ENCODE measurements around the gene EEFSEC. TPM values are rescaled to one million over a fixed set of nuclear protein-coding genes. Genes with fewer than 3 reads are reported as not detected.

Gene EEFSEC
- total and polyA plus RNA-seq, 2 of the 4 experiments (the other 2 are of a cell fraction) = 4.5 to 9.3 TPM

DNA sequence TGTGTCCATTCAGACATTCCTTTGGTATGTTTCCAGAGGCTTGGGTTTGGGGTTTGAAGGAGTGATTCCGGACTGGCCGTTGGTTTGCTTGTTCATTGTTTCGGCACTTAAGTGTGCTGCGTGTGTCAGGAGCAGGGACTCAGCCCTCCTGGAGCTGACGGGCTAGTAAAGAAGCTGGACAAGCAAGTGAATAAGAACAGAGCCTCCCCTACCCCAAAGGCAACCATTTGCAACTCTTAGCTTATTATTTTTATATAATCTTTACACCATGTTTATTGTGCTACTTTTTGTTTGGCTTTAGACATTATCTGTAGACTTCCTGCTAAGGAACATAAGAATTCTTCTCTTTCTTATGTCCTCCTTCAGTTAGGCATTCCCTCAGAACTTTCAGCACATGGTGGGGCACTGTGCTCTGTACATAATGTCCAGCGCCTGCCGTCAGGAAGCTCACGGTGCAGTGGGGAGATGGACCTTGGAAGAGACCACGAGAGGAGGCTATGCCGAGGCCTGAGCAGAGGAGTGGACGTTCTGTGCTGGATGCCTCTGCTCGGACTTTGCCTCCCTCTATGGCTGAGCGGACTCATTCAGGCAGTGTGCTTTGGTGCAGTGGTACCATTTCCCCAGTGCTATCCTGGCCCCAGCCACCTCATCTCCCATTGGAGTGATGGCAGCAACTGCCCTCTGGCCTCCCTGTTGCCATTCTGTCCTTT lies 65.4 kb downstream of the EEFSEC start (continued):
- no peak for TF ChIP-seq RCOR1 (IDR thresholded peaks at IDR 0.05; ENCODE audit: insufficient replicate concordance, low read length)

DNA sequence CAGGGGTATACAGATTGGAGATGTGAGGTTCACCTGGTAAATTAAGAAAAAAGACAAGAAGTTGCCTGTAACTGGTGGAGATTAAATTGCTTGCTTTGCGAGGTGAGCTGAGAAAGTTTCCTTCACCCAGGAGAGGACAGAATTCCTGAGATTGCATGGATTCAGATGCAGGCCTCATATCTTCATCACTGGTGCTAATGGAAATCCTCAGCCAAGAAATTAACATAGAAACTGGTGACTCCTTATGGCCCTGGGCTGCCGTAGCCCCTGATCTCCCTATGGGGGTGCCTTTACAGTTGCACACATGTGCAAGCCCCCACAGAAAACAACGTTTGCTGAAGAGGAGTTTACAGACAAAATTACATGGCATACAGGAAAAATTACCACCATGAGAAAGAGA lies 68.0 kb downstream of the EEFSEC start:
- Histone ChIP-seq H3K4me2 (ENCODE audit: low read depth, low read length) (no peak overlapping the region), H4K8ac (ENCODE audit: low read depth in 2 of 2, low read length in 2 of 2) (no peak overlapping the region), H2BK20ac (ENCODE audit: low read depth, low read length) (no peak overlapping the region), H2BK15ac (ENCODE audit: low read depth, low read length) (no peak overlapping the region), H2BK120ac (ENCODE audit: low read depth, low read length) (no peak overlapping the region), H3K9ac (ENCODE audit: low read depth, low read length) (no peak overlapping the region), H3K14ac (replicated peaks; ENCODE audit: low read depth, low read length) (no peak overlapping the region), H3K4ac (ENCODE audit: low read depth, low read length) (no peak overlapping the region), H3K79me1 (ENCODE audit: low read depth in 1 of 2, low read length in 2 of 2) (peaks cover 6 to 16% of the 10 kb centered on the region in 2 experiments), H3K56ac (ENCODE audit: extremely low read depth, insufficient read depth, low read length) (no peak overlapping the region), H3K23ac (ENCODE audit: low read depth, low read length) (no peak overlapping the region), H3K4me3 (ENCODE audit: insufficient read depth, low read depth, low read length) (no peak overlapping the region), H4K20me1 (ENCODE audit: insufficient read depth, low read length) (peaks cover 9% of the 10 kb centered on the region; the same call in 1 of the 2 replicates), H2BK5ac (ENCODE audit: low read depth, low read length, poor library complexity, severe bottlenecking) (no peak overlapping the region), H3K9me1 (ENCODE audit: insufficient read depth, low read length) (peaks cover 22% of the 10 kb centered on the region), H4K91ac (ENCODE audit: insufficient read depth, low read depth, low read length) (no peak overlapping the region), H2AFZ (replicated peaks; ENCODE audit: low read length, poor library complexity) (no peak overlapping the region), H3K9me3 (ENCODE audit: control insufficient read depth, insufficient read depth, low read length) (peaks cover 6% of the 10 kb centered on the region; the same call in 1 of the 2 replicates), H2AK9ac (replicated peaks; ENCODE audit: low read depth, low read length, poor library complexity) (no peak overlapping the region), H3K18ac (ENCODE audit: low read depth, low read length) (no peak overlapping the region), H2AK5ac (ENCODE audit: low read depth, low read length) (no peak overlapping the region), H4K5ac (ENCODE audit: low read depth, low read length) (no peak overlapping the region), H3K27me3 (ENCODE audit: control insufficient read depth, insufficient read depth, low read length) (no peaks in the 10 kb centered on the region), H3K4me1 (ENCODE audit: control insufficient read depth, insufficient read depth, low read length) (peaks cover 17% of the 10 kb centered on the region), H3K36me3 (ENCODE audit: control insufficient read depth, insufficient read depth, low read length) (no peaks in the 10 kb centered on the region), H3K27ac (ENCODE audit: insufficient read depth, low read length) (no peak overlapping the region)
- ChIA-PET POLR2A (ENCODE audit: unreplicated experiment) (no interaction called here), CTCF (no interaction called here)
- intact Hi-C loops (cut with micrococcal nuclease) = no loop called here
- ATAC-seq (ENCODE audit: low read depth) (no peak), DNase-seq (no peak)
- BruUV-seq (replicated peaks) = no TSS peak
- in situ Hi-C loops (cut with MboI; ENCODE audit: low sequenced_read_pairs) = no loop called here
- dilution Hi-C loops (cut with HindIII; ENCODE audit: low sequenced_read_pairs, unreplicated experiment) = no loop called here
- 80% methylated on average over 1 of the region's 3 CpGs; no CpG with 5 or more reads in 1 of the 2 experiments for WGBS, 2 experiments (ENCODE audit: extremely low coverage in 2 of 2, insufficient read length in 1 of 2)
- no peak for TF ChIP-seq POLR2A (IDR thresholded peaks at IDR 0.05; ENCODE audit: low read depth, low read length)
- TF ChIP-seq, protein P1, sequence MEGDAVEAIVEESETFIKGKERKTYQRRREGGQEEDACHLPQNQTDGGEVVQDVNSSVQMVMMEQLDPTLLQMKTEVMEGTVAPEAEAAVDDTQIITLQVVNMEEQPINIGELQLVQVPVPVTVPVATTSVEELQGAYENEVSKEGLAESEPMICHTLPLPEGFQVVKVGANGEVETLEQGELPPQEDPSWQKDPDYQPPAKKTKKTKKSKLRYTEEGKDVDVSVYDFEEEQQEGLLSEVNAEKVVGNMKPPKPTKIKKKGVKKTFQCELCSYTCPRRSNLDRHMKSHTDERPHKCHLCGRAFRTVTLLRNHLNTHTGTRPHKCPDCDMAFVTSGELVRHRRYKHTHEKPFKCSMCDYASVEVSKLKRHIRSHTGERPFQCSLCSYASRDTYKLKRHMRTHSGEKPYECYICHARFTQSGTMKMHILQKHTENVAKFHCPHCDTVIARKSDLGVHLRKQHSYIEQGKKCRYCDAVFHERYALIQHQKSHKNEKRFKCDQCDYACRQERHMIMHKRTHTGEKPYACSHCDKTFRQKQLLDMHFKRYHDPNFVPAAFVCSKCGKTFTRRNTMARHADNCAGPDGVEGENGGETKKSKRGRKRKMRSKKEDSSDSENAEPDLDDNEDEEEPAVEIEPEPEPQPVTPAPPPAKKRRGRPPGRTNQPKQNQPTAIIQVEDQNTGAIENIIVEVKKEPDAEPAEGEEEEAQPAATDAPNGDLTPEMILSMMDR (conservative IDR thresholded peaks at IDR 0.05; ENCODE audit: low read depth, low read length) = no peak
- TF ChIP-seq BHLHE40 (IDR thresholded peaks at IDR 0.05; ENCODE audit: low read depth, low read length) = no peak
- no peak for TF ChIP-seq RFX5 (IDR thresholded peaks at IDR 0.05; ENCODE audit: low read depth, low read length)
- TF ChIP-seq MAFK (IDR thresholded peaks at IDR 0.05; ENCODE audit: low read depth, low read length) = no peak
- TF ChIP-seq SMC3 (IDR thresholded peaks at IDR 0.05; ENCODE audit: low read depth, low read length) = no peak
- TF ChIP-seq RCOR1 (IDR thresholded peaks at IDR 0.05; ENCODE audit: insufficient replicate concordance, low read length) = no peak
- no peak for TF ChIP-seq MAZ (IDR thresholded peaks at IDR 0.05; ENCODE audit: borderline replicate concordance, low read depth, low read length)
- TF ChIP-seq CHD1 (IDR thresholded peaks at IDR 0.05; ENCODE audit: low read depth, low read length) = no peak
- TF ChIP-seq CEBPB (IDR thresholded peaks at IDR 0.05; ENCODE audit: low read depth, low read length) = no peak
- TF ChIP-seq FOS (IDR thresholded peaks at IDR 0.05; ENCODE audit: low read depth, low read length) = no peak
- TF ChIP-seq RAD21 (IDR thresholded peaks at IDR 0.05; ENCODE audit: low read length) = no peak
- TF ChIP-seq NFE2L2 (IDR thresholded peaks at IDR 0.05; ENCODE audit: low read depth, low read length) = no peak
- TF ChIP-seq, protein P2, sequence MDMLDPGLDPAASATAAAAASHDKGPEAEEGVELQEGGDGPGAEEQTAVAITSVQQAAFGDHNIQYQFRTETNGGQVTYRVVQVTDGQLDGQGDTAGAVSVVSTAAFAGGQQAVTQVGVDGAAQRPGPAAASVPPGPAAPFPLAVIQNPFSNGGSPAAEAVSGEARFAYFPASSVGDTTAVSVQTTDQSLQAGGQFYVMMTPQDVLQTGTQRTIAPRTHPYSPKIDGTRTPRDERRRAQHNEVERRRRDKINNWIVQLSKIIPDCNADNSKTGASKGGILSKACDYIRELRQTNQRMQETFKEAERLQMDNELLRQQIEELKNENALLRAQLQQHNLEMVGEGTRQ (IDR thresholded peaks at IDR 0.05; ENCODE audit: low read depth, low read length) = no peak
